Stimulated activated naive CD4-positive, alpha-beta T cell (primary cell): ENCODE results near the gene AKT1.
"Not testable (repeated sequence)": the region's sequence is repeated elsewhere in the genome, so short reads cannot be mapped to it uniquely, and the experiment has no call there.

ENCODE experiments used
- DNase-seq, 6 experiments: peaks; one replicate each; lab custom pipeline; 2025; lab: John Stamatoyannopoulos, UW

AKT1 gene

DNA sequence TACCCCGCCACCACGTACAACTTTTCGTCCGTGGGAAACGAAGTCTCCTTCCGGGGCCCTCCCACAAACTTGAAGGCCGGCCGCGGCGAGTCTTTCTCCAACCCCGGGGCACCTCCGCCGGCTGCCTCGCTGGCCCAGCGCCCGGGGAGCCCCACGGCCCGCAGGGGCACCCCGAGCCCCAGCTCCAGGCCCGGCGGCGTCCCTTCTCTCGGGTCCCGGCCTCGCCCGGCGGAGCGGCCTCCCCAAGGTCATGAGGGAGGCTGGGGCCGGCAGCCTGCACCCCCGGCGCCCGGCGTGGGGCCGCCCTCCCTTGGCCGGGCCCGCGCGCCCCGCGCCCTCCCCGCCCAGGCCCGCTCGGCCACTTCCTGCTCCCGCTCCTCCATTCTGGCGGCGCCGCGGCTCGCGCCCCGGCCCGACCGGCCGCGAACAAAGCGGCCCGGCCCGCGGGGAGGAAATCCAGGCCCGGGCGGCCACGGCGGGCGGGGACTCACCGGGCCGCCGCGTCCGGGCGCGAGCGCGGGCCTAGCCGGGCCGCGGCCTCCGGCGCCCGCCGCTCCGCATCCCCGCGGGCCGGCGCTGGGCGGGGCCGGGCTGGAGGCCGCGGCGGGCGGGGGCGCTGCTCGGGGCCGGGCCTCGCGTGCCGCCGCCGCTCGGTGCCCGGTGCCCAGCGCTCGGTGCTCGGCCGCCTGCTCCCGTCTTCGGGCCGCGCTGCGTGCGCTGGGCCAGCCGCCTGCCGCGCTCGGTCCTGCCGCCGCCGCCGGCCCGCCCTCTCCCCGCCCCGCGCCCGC, at the start of gene AKT1:
Gene AKT1 (minus strand): TSS at position 756 of the 788 bp plus-strand sequence. CDS start 3,105 bp downstream, outside the sequence.
- DNase-seq: peak in 3 of 6 experiments; percentile 12 to 42 (median 14)

DNA sequence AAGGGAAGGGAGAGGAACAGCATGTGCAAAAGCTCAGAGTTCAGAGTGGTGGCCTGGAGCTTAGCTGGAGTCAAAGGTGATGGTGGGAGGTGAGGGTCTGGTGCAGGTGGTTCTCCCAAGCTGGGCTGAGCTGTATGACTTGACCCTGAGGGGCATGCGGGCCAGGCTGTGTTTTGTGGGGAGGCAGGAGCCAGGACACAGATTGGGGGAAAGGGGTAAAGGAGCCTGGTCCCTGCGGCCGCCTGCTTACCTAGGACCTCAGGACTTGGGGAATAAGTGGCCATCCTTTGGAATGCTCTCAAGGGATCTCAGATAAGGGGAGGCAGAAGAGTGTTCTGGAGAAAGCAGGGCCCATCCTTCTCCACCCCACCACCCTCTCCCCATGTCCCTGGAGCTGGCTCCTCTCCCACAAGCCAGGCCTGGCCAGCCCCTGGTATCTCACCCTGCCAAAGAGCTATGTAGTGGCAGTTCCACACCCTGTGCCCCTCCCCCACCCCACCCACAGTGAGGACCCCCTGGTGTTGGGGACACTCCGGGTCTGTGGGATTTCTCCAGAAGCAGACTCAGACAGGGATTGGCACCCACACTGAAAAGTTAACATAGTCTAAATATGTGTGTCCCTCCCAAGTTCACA, 49.6 kb upstream of the AKT1 start:
- no peak for DNase-seq

DNA sequence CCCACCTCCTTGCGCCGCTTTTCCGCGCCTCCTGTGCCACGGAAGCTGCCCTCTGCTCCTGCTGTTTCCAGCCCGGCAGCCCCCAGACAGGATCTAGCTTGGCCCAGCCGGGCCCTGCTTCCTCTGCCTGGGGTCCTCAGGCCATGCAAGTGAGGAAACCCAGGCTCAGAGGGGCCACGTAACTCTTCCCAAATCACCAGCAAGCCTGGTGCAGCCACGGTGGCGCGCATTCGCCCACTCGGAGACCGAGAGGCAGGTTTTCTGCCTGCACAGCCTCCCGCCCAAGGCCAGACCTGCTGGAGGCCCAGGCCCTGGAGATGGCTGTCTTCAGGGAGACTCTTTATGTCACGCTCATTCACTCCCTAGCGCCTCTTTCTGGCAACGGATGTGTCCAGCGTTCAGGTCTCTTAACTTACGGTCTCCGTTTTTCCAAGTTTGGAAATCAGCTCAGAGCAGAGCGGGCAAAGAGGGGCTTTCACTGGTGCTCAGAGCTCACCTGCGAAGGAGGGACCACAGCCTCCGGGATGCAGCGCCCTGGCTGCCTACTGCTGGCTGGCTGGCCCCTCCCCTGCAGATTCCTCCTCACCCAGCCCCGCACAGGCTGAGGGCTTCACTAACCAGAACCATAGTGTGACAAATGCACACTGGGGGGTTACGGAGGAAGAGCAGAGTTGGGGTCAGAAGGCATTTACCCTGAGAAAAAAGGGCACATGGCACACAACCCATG, 48.9 kb upstream of the AKT1 start:
- DNase-seq: no peak

DNA sequence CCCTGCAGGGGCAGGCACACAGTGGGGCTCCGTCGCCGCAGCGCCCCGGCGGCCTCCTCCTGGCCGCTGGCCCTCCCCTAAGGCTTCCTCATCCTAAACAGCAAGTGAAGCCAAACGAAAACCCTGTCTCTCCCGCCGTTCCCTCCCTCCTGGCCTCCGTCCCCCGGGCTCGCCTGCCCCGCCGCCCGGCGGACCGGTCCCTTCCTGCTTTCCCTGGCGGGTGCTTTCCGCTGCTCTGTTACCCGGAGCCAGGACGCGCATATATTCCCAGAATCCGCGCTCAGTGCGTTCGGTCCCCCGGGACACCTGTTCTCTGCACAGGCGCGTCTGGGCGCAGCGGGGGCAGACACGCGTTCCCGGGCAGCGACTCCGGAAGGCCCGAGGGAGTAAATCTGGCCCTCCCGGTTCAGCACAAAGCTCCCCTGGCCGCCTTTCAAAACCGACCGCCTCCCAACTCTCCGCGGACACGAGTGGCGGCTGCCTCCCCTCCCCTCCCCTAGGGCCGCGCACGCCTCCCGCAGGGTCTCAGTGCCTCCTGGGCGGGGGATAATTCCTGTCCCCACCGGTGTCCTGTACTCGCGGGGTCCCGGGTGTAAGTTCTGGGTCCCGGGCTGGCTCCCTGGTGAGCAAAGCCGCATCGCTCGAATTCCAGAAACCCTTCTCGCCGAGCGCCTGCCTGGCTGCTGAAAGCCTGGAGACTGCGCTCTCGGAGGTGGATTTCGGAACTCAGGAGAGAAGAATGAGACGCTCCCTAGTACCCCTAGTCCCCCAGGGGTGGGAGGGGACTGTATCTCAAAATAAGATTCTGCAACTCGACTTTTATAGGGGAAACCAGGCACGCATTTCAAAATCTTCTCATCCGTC, 48.1 kb upstream of the AKT1 start:
- DNase-seq: no peak

DNA sequence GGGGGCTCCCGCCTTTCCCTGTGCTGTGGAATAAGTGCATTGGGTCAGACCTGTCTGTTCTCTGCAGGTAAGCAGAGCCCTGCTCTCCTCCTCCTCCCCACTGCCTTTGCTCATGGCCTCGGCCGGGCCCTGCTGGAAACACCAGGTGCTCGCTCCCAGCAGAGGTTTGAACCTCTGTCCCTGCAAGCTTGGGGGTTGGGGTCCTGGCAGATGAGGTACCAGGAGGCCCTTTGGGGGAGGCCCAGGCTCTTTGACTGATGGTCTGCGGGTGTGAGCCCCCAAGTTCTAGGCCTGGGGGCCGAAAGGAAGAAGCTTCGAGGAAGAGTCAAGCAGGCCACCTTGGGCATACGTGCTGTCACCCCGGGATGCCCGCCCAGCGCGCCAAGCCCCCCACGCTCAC, 47.5 kb upstream of the AKT1 start:
- no peak for DNase-seq

DNA sequence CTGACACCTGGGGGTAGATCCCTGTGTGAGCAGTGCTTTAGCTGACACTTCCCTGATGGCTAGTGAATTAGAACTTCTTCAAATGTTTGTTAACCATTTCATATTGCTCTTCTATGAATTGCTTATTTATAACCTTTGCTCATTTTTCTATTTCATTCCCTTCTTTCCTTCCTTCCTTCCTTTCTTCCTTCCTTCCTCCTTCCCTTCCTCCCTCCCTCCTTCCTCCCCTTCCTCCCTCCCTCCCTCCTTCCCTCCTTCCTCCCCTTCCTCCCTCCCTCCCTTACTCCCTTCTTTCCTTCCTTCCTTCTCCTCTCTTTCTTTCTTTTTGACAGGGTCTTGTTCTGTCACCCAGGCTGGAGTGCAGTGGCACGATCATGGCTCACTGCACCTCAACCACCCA, 46.2 kb upstream of the AKT1 start:
- DNase-seq: no peak

DNA sequence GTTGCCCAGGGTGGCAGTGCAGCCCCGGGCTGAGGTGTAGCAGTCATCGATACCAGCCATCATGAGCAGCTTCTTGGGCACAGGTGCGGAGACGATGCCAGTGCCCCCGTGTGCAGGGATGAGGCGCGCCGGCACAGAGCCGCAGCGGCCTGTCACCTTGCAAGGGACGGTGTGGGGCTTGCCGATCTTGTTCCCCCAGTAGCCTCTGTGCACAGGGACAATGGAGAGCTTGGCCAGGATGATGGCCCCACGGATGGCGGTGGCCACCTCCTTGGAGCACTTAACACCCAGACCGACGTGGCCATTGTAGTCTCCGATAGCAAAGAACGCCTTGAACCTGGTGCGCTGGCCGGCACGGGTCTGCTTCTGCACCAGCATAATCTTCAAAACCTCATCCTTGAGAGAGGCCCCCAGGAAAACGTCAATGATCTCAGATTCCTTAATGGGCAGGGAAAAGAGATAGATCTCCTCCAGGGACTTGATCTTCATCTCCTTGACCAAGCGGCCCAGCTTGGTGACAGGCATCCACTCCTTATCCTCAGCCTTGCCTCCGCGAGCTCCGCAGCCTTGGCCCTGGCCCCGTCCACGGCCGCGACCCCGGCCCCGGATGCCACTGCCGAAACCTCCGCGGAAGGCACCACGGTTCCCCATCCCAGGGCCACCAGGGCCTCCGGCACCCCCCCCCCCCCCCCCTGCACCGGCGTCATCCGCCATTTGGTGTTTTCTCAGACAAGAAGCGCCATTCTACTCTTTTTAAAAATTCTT, 40.8 kb upstream of the AKT1 start:
- DNase-seq: not testable (repeated sequence)

DNA sequence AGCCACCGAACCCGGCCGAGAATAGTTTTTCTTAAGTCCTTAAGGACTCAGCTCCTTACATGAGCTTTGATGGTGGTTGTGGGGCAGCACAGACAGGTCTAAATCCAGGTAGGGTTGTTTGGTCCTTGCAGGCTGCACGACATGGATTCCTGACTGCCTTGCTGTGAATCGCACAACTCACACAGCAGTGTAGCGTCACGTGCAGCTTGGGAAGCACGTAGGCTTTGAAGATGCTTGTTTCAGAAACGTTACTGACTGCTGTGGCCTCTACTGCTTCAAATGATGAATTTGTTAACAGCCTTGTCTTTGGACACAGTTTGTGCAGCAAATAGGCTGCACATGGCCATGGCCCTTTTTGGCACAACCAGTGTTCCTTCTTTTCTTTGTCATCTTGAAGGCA, 35.2 kb upstream of the AKT1 start:
- DNase-seq: no peak

DNA sequence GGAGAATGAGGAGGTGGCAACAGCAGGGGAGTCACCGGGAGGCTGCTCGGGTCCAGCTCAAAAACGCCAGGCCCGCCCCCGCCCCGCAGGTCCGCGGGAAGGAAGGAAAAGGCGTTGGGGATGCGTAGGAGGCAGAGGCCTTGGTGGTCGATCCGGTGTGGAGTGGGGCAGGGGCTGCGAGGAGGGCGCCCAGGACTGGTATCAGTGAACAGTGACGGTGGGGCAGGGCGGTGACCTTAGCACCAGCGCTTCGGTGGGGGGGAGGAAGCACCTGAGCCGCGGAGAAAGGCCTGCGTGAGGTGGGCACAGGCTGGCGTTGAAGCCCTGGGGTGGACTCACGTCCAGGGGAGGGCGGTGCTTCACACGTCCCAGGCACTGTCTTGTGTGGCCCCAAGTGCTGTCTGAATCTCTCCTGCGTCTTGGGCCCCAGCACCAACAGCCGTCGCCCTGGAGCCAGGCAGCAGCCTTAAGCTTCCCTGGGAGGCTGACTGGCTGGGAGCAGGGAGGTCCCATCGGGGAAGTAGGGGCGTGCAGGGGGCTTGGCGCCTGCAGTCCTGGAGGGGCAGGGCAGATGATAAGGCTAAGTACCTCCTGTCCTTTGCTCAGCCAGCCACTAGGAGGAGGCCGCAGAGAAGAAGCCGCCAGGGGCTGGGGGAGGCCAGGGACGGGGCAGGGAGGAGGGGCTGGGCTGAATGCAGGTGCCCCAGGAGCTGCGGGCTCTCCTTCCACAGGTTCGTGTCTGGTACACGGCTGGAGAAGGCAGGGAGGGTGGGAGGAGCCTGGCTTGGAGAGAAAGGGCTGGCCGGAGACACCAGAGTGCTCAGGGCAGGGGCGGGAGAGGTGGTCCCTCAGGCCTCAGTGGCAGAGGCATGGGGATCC, 31.9 kb upstream of the AKT1 start:
- peak in 5 of 6 experiments; percentile 38 to 58 (median 54) for DNase-seq

DNA sequence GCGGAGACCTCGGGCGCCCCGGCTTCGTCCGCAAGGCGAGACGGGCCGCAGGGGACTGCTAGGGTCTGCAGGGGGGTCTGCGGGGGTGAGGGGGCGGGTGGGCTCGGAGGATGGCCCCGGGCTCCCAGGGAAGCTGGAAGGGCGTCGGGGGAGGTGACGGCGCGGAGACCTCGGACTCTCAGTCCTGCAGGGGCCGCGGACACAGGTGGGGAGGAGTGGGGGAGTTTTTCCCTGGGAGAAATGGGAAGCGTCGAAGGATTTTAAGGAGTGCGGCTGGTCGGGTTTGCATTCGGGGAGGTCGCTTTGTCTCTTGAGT, 31.3 kb upstream of the AKT1 start:
- peak in 1 of 6 experiments; percentile 42 for DNase-seq

DNA sequence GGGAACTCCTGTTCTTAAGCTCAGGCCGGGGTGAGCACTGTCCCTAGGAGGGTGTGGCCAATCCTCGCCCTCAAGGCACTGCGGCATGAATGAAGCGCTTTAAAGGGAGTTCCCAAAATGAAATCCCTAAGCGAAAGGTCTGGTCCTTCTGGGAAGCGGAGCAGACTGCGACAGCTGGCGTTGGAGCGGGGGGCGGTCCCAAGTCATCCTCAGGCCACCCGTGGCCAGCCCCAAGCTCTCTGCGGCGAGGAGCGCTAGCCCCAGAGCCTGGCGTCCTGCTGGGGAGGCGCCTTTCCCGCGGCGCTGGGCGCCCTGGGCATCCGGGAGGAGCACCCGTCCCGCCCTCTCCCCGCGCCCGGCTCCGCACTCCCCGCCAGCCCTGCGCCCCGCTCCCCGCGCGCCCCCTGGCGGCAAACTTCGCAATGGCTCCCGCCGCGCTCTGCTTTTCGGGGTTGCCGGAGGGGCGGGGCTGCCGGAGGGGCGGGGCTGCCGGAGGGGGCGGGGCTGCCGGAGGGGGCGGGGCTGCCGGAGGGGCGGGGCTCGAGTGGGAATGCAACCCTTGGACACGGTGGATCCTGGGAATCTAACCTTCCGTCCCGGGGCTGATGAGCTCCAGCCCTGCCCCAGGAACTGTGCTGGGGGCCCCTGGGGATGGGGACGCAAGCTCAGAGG, 30.8 kb upstream of the AKT1 start:
- DNase-seq: peak; percentile 80 to 95 (median 94)

DNA sequence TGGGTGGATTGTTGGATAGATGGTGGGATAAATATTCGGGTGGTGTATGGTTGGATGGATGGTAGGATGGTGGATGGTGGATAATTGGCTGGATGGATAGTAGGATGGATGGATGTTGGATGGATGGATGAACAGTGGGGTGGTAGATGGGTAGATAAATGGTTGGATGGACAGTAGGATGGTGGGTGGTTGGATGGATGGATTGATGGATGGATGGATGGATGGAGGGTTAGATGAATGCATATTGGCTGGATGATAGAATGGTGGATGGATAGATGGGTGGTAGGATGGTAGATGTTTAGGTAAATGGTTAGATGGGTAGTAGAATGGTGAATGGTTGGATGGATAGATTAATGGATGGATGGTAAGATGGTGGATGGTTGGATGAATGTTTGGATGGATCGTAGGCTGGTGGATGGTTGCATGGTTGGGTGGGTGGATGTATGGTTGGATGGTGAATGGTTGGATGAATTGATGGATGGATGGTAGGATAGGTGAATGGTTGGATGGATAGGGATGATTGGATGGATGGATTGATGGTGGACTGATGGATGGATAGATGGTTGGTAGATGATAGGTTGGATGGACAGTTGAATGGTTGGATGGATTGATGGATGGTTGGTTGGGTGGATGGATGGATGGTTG, 28.9 kb upstream of the AKT1 start:
- no peak for DNase-seq

DNA sequence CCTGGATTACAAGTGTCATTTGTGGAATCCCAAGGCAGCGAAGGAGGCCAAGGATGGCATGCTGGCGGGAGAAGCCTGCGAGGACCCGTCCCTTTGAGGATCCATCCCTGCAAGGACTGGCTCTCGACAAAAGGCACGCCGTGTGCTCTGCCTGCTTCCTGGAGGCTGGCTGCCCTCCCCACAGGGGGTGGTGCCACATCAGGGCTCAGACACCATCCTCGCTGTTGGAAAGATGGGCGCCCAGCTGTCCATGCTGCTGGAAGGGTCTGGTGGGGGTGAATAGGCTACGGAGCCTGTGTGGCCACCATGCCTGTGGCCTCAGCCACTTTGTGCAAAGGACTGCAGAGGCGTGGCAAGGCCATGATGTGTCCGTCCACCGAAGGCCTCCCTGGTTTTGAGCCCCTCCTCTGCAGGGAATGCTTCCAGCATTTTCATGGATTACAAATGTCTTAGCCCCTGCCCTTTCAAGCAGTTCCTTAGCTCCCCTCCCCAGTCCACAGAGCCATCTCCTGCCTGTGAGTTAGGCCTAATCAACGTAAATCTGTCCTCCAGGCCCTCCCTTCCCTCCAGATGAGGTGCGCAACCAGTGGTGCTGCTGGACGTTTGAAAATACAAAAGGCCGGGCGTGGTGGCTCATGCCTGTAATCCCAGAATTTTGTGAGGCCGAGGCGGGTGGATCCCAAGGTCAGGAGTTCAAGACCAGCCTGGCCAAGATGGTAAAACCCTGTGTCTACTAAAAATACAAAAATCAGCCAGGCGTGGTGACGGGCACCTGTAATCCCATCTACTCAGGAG, 27.5 kb upstream of the AKT1 start:
- DNase-seq: no peak

DNA sequence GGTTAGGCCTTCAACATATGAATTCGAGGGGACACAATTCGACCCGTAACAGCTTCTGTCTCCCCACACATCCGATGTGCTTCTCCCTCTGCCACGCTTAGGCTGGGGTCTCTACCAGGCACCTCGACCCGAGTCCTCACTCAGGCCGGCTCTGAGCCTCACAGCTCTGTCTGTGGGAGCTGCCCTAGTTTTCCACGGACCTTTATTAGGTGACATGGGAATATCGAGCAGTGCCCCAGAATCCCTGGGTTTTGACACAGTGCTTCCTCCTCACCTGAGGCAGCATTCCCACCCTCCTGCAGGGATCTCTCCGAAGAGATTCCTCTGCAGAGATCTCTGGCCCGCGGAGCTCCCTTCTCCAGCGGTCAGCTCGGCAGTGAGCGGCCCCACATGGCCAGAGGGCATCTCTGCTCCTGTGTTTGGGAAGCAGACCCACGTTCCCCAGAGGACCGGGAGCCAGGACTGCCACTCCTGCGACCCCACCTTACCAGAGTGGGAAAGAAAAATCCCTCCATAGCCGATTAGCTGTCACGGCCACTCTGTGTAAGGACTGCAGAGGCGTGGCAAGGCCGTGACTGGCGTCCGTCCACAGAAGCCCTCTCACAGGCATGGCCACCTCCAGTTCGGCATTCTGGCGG, 26.5 kb upstream of the AKT1 start:
- DNase-seq: no peak

DNA sequence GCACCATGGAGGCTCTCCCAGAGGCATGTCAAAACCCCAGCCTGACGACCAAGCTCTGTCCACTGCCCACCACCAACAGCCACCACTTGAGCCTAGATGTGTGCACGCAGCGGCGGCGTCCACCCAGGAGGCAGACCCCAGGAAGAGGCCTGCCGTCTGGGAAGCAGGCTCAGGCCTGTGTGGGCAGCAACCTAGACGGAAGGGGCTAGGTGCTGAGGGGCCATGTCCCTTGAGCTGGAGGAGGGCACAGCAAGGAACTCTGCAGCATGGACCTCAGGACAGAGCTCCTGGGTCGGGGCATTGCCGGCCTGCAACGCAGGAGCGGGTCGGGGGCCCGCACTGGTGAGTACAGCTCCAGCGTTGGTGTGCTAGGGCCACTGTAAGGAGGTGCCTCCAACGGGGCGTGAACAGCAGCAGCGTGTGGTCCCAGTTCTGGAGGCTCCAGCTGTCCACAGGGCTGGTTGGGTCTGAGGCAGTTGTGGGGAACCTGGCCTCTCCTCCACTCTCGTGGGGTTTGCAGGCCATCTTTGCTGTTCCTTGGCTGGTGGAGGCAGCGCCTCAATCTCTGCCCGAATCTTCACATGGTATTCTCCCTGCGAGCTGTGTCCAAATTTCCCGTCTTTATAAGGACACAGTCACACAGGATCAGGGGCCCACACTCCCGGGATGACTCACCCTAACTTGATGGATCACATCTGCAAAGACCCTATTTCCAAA, 25.8 kb upstream of the AKT1 start:
- no peak for DNase-seq

DNA sequence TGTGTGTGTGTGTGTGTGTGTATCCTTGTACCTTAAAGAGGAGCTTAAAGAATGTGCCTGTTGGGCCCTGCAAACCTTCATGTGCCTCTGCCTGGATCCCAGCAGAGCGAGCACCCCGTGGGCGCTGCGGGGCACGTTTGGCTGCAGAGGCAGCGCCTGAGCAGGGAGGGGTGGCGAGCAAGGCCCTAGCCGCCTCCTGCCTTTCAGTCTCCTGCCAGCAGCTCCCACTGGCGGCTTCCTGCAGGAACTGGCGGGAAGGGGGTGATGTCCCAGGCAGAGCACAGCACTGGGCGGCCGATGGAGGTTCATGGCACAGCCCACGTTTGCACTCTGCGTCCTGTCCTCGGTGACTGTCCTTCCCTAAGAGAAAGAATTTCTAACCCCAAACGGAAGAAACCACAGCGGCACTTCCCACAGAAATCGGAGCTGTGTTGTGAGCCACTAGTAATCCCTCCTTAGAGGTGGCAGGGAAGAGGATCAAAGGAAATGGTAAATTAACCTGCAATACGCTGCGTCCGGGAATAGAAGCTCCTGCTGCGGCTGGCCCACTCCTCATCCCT, 25.2 kb upstream of the AKT1 start:
- DNase-seq: no peak

DNA sequence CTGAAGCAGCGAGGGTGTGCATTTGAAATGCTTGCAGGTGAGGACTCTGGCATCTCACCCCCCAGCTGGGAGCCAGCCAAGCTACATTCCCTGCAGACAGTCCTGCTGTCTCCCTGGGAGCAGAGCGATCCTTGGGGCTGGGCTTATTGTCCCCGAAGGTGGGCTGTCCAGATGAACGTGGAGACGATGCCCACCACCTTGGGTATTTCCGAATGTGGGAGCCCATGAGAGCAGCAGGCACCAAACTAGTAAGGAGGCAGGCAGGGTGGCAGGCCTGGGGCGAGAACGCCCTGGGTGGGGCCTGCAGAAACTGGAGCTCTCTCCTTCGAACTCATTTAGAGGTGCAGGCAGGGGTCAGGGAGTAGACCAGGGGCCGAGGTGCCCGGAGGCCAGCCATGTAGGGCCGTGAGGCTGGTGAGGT, 23.8 kb upstream of the AKT1 start:
- no peak for DNase-seq
